H1 (cell line): ENCODE results near the gene KIAA1586. TPM values are rescaled to one million over a fixed set of nuclear protein-coding genes. Genes with fewer than 3 reads are reported as not detected.
"Not testable (repeated sequence)": the region's sequence is repeated elsewhere in the genome, so short reads cannot be mapped to it uniquely, and the experiment has no call there.

Experiments used
- CTCF ChIA-PET: fragments of 300-600 bp; sonication (Branson Sonifier 250); formaldehyde crosslinking; loops from one replicate; lab custom pipeline; 2021; ENCODE audit not compliant: partially characterized antibody; lab: Charles Lee
- POLR2A ChIA-PET: fragments of 300-600 bp; sonication (Branson Sonifier 250); formaldehyde crosslinking; loops from one replicate; lab custom pipeline; 2021; ENCODE audit warnings: inconsistent platforms; ENCODE audit not compliant: partially characterized antibody; lab: Charles Lee
- DNase-seq, 2 experiments: peaks; one replicate each; pipeline versions ENCODE4 v3.0.0 to v3.0.0-alpha.2; 2010 to 2022; ENCODE audit warnings: low spot score in 2 of 2, low read depth in 1 of 2, mixed read lengths in 1 of 2
- FAIRE-seq: peaks from 2 replicates; lab custom pipeline; 2011; peaks lifted over from hg19 to GRCh38; lab: Jason Lieb, UNC
- H2AFZ ChIP-seq: 2 replicates; pipeline ENCODE4 v1.8.1; 2012; ENCODE audit warnings: low read length, inconsistent platforms
- H2AK5ac ChIP-seq: 2 replicates; pipeline ENCODE4 v1.6.1; 2013; ENCODE audit warnings: low read depth, low read length
- H2BK120ac ChIP-seq: replicated peaks from 2 replicates; pipeline ENCODE3; 2013; ENCODE audit warnings: low read depth, low read length, inconsistent platforms
- H2BK12ac ChIP-seq: 2 replicates; pipeline ENCODE4 v1.6.1; 2013; ENCODE audit warnings: low read depth, low read length
- H2BK15ac ChIP-seq: 2 replicates; pipeline ENCODE4 v1.6.1; 2013; ENCODE audit warnings: low read length
- H2BK20ac ChIP-seq: 2 replicates; pipeline ENCODE4 v1.6.1; 2013; ENCODE audit warnings: low read length
- H2BK5ac ChIP-seq: 2 replicates; pipeline ENCODE4 v1.6.1; 2013; ENCODE audit warnings: low read depth, low read length
- H3K14ac ChIP-seq: 2 replicates; pipeline ENCODE4 v1.6.1; 2013; ENCODE audit warnings: inconsistent platforms; ENCODE audit not compliant: insufficient read length
- H3K18ac ChIP-seq: 2 replicates; pipeline ENCODE4 v1.6.1; 2013; ENCODE audit warnings: low read length; ENCODE audit errors: extremely low read depth
- H3K23ac ChIP-seq: 2 replicates; pipeline ENCODE4 v1.6.1; 2013; ENCODE audit warnings: inconsistent platforms; ENCODE audit not compliant: insufficient read length
- H3K23me2 ChIP-seq: 2 replicates; pipeline ENCODE4 v1.6.1; 2013; ENCODE audit warnings: low read depth, low read length
- H3K27ac ChIP-seq: 2 replicates; pipeline ENCODE4 v1.6.1; 2011; ENCODE audit warnings: low read depth, low read length, inconsistent platforms
- H3K27me3 ChIP-seq, 4 experiments: replicated peaks in 1 of 4; 1 replicate in 1 of 4; 2 replicates in 3 of 4; pipeline versions ENCODE4 v1.6.1 to v1.8.1; 2011 to 2013; ENCODE audit warnings: low read length in 3 of 4, mild to moderate bottlenecking in 3 of 4, inconsistent platforms in 2 of 4, mixed read lengths in 2 of 4, moderate library complexity in 1 of 4; ENCODE audit not compliant: control insufficient read depth in 3 of 4, insufficient read depth in 3 of 4; ENCODE audit errors: extremely low read depth in 1 of 4
- H3K36me3 ChIP-seq, 4 experiments: 2 replicates each; pipeline versions ENCODE4 v1.6.1 to v1.8.1; 2011 to 2013; ENCODE audit warnings: mild to moderate bottlenecking in 4 of 4, low read length in 3 of 4, moderate library complexity in 2 of 4, control low read depth in 1 of 4, inconsistent platforms in 1 of 4; ENCODE audit not compliant: insufficient read depth in 4 of 4, control insufficient read depth in 2 of 4
- H3K4ac ChIP-seq: replicated peaks from 2 replicates; pipeline ENCODE3; 2013; ENCODE audit warnings: low read length, low read depth, mixed read lengths, inconsistent platforms; ENCODE audit not compliant: insufficient read length
- H3K4me1 ChIP-seq, 4 experiments: replicated peaks in 1 of 4; 1 replicate in 1 of 4; 2 replicates in 3 of 4; pipeline versions ENCODE4 v1.6.1 to v1.8.1; 2011 to 2013; ENCODE audit warnings: low read length in 3 of 4, inconsistent platforms in 2 of 4, mixed read lengths in 1 of 4; ENCODE audit not compliant: insufficient read depth in 4 of 4, control insufficient read depth in 3 of 4
- H3K4me2 ChIP-seq, 2 experiments: 2 replicates each; pipeline versions ENCODE4 v1.6.1 to v1.8.1; 2011 to 2013; ENCODE audit warnings: low read depth in 2 of 2, low read length in 2 of 2, control low read depth in 1 of 2, inconsistent platforms in 1 of 2, mild to moderate bottlenecking in 1 of 2; ENCODE audit not compliant: insufficient read depth in 1 of 2
- H3K4me3 ChIP-seq, 4 experiments: fragments of 200-600, 300-600 bp in 1 of 4; sonication (generic), shearing (Covaris generic), sonication (Bioruptor Twin) in 1 of 4; 2 replicates each; pipeline versions ENCODE4 v1.5.1 to v1.8.1; 2011 to 2016; ENCODE audit warnings: low read length in 4 of 4, low read depth in 3 of 4, control low read depth in 2 of 4, inconsistent platforms in 2 of 4, mild to moderate bottlenecking in 2 of 4, mixed read lengths in 1 of 4, moderate library complexity in 1 of 4; ENCODE audit not compliant: insufficient read depth in 2 of 4; ENCODE audit errors: extremely low read depth in 1 of 4
- H3K56ac ChIP-seq: replicated peaks from 2 replicates; pipeline ENCODE3; 2013; ENCODE audit warnings: low read depth, mild to moderate bottlenecking, mixed read lengths, low read length, inconsistent platforms; ENCODE audit not compliant: insufficient read length
- H3K79me1 ChIP-seq: 2 replicates; pipeline ENCODE4 v1.6.1; 2013; ENCODE audit warnings: low read depth, low read length, control low read depth
- H3K79me2 ChIP-seq, 2 experiments: 2 replicates each; pipeline versions ENCODE4 v1.6.1 to v1.8.1; 2012 to 2013; ENCODE audit warnings: low read length in 2 of 2, mild to moderate bottlenecking in 2 of 2, inconsistent platforms in 1 of 2; ENCODE audit not compliant: insufficient read depth in 2 of 2, control insufficient read depth in 1 of 2
- H3K9ac ChIP-seq, 4 experiments: replicated peaks in 1 of 4; 1 replicate in 1 of 4; 2 replicates in 3 of 4; pipeline versions ENCODE4 v1.6.1 to v1.8.1; 2011 to 2013; ENCODE audit warnings: low read depth in 3 of 4, low read length in 3 of 4, control low read depth in 2 of 4, mild to moderate bottlenecking in 2 of 4, moderate library complexity in 2 of 4, inconsistent platforms in 1 of 4; ENCODE audit errors: extremely low read depth in 1 of 4
- H3K9me3 ChIP-seq, 2 experiments: 2 replicates each; pipeline versions ENCODE4 v1.6.1 to v1.8.1; 2012 to 2013; ENCODE audit warnings: mild to moderate bottlenecking in 2 of 2, moderate library complexity in 2 of 2, control low read depth in 1 of 2, inconsistent platforms in 1 of 2, low read depth in 1 of 2, low read length in 1 of 2, mixed read lengths in 1 of 2; ENCODE audit not compliant: insufficient read depth in 2 of 2
- H4K20me1 ChIP-seq, 2 experiments: replicated peaks in 1 of 2; 2 replicates each; pipeline versions ENCODE3 to v1.8.1; 2011 to 2013; ENCODE audit warnings: inconsistent platforms in 2 of 2, low read length in 2 of 2, mild to moderate bottlenecking in 1 of 2; ENCODE audit not compliant: insufficient read depth in 2 of 2, control insufficient read depth in 1 of 2
- H4K5ac ChIP-seq: 2 replicates; pipeline ENCODE4 v1.6.1; 2013; ENCODE audit warnings: low read length, low read depth, mixed read lengths, inconsistent platforms; ENCODE audit not compliant: insufficient read length
- H4K8ac ChIP-seq: 2 replicates; pipeline ENCODE4 v1.8.0; 2013; ENCODE audit warnings: mild to moderate bottlenecking, moderate library complexity, low read length, inconsistent platforms; ENCODE audit not compliant: insufficient read depth; ENCODE audit errors: extremely low read depth
- H4K91ac ChIP-seq: replicated peaks from 2 replicates; pipeline ENCODE3; 2013; ENCODE audit warnings: low read length, mixed read lengths, inconsistent platforms; ENCODE audit not compliant: insufficient read length
- WGBS, 2 experiments: shearing (Covaris generic) in 1 of 2; methylation state at CpG; one replicate each; pipeline versions ENCODE4 v1.1.6 to v1.1.7; 2013 to 2015; ENCODE audit warnings: low lambda C conversion rate in 2 of 2, mixed read lengths in 2 of 2, inconsistent platforms in 1 of 2, low coverage in 1 of 2, missing lambda C conversion rate in 1 of 2; ENCODE audit not compliant: insufficient replicate concordance in 2 of 2, insufficient coverage in 1 of 2, insufficient read length in 1 of 2; ENCODE audit errors: extremely low coverage in 1 of 2, missing lambda C conversion rate in 1 of 2; 5-methylcytosine and 5-hydroxymethylcytosine counted together
- polyA plus RNA-seq, 7 experiments: library from polyadenylated mRNA; depleted of rRNA in 3 of 7; stranded (reverse) in 5 of 7; unstranded in 2 of 7; fragments of >200 nt in 5 of 7; fragments of 200-250 nt in 2 of 7; gene quantifications; 1 replicate in 5 of 7; 2 replicates in 1 of 7; 4 replicates in 1 of 7; pipeline versions ENCODE4 v1.2.1 to v1.2.3, GENCODE V29; 2011 to 2013; ENCODE audit warnings: missing spikeins in 2 of 7, mixed read lengths in 2 of 7
- total RNA-seq: library from RNA; stranded (reverse); fragmentation: NEBNext Ultra II Directional; extraction: Animal tissue kit (Norgen Biotek cat#: 25700); gene quantifications from 2 replicates; pipeline ENCODE4 v1.2.1, GENCODE V29; 2021

The KIAA1586 gene
- total and polyA plus RNA-seq, 2 of the 8 experiments (the other 6 are each of a cell fraction or from before 2014, with no cell fraction given): 2.1 to 24.4 TPM

GRCh38 chr6:57044061-57044460 lies 2.4 kb upstream of the KIAA1586 start:
- CTCF ChIA-PET, H2BK12ac ChIP-seq, H3K4me2 ChIP-seq, H3K23ac ChIP-seq, H3K9me3 ChIP-seq, H3K27me3 ChIP-seq, H2BK20ac ChIP-seq, FAIRE-seq, H3K18ac ChIP-seq, H3K23me2 ChIP-seq, H3K4me1 ChIP-seq, H2BK5ac ChIP-seq, H3K56ac ChIP-seq, H2BK15ac ChIP-seq, H3K4me3 ChIP-seq, H4K8ac ChIP-seq, H4K20me1 ChIP-seq, H3K79me1 ChIP-seq, H4K91ac ChIP-seq, H2BK120ac ChIP-seq, H3K9ac ChIP-seq, H3K4ac ChIP-seq, H3K36me3 ChIP-seq, H3K14ac ChIP-seq, DNase-seq, H3K27ac ChIP-seq, POLR2A ChIA-PET, H2AFZ ChIP-seq, H4K5ac ChIP-seq, H2AK5ac ChIP-seq: not testable (repeated sequence)
- H3K79me2 ChIP-seq: peaks cover 0 to 13% of the 10 kb centered on the region in 2 experiments; a peak in 3 of 4 replicates
- 85% methylated on average over 1 of the region's 1 CpG; no CpG with 5 or more reads in 1 of the 2 experiments for WGBS, 2 experiments
